Activated CD4-positive, alpha-beta T cell treated with anti-CD3 and anti-CD28 coated beads for 36 hours (primary cell): ENCODE results near the gene CRACR2B. TPM values are rescaled to one million over a fixed set of nuclear protein-coding genes. Genes with fewer than 3 reads are reported as not detected.

ENCODE experiments used
- ATAC-seq: fragments of 200-7000 bp; cut with Tn5 transposase; one replicate; pipeline ENCODE4 v1.10.0; 2021; ENCODE audit warnings: mild to moderate bottlenecking, moderate library complexity
- CTCF ChIA-PET: fragments of 350-600 bp; sonication (Branson Sonifier 250); formaldehyde crosslinking; loops from one replicate; lab custom pipeline; 2021; ENCODE audit warnings: antibody characterized with exemption; lab: Charles Lee
- POLR2A ChIA-PET: fragments of 350-600 bp; sonication (Branson Sonifier 250); formaldehyde crosslinking; loops from one replicate; lab custom pipeline; 2021; ENCODE audit warnings: antibody characterized with exemption, inconsistent platforms; lab: Charles Lee
- DNase-seq: peaks from one replicate; pipeline ENCODE4 v3.0.0-alpha.2; 2020
- H3K27ac Mint-ChIP-seq: one replicate; pipeline ENCODE4 v1.8.0; 2021; ENCODE audit warnings: mixed read lengths
- H3K27me3 Mint-ChIP-seq: one replicate; pipeline ENCODE4 v1.8.0; 2021; ENCODE audit warnings: mixed read lengths
- H3K36me3 Mint-ChIP-seq: one replicate; pipeline ENCODE4 v1.8.0; 2021; ENCODE audit warnings: low read depth, mixed read lengths
- H3K4me1 Mint-ChIP-seq: one replicate; pipeline ENCODE4 v1.8.0; 2021; ENCODE audit warnings: mixed read lengths
- H3K4me3 Mint-ChIP-seq: one replicate; pipeline ENCODE4 v1.8.0; 2021; ENCODE audit warnings: mild to moderate bottlenecking, moderate library complexity, mixed read lengths
- H3K9me3 Mint-ChIP-seq: one replicate; pipeline ENCODE4 v1.8.0; 2021; ENCODE audit warnings: low read depth, mixed read lengths
- intact Hi-C, 2 experiments: fragments of 100-400 bp; cut with DNase I in 1 of 2; cut with micrococcal nuclease in 1 of 2; formaldehyde crosslinking; loops; one replicate each; pipeline versions ENCODE4 v1.14.2 to v1.15.1; 2022 to 2024; cut with DNase I, micrococcal nuclease
- total RNA-seq, 2 experiments: library from RNA; stranded (reverse); gene quantifications; one replicate each; pipeline ENCODE4 v1.2.3, GENCODE V29; 2021

The CRACR2B gene
- total RNA-seq, 2 experiments from 2014 or later: 0.33 to 0.50 TPM

DNA sequence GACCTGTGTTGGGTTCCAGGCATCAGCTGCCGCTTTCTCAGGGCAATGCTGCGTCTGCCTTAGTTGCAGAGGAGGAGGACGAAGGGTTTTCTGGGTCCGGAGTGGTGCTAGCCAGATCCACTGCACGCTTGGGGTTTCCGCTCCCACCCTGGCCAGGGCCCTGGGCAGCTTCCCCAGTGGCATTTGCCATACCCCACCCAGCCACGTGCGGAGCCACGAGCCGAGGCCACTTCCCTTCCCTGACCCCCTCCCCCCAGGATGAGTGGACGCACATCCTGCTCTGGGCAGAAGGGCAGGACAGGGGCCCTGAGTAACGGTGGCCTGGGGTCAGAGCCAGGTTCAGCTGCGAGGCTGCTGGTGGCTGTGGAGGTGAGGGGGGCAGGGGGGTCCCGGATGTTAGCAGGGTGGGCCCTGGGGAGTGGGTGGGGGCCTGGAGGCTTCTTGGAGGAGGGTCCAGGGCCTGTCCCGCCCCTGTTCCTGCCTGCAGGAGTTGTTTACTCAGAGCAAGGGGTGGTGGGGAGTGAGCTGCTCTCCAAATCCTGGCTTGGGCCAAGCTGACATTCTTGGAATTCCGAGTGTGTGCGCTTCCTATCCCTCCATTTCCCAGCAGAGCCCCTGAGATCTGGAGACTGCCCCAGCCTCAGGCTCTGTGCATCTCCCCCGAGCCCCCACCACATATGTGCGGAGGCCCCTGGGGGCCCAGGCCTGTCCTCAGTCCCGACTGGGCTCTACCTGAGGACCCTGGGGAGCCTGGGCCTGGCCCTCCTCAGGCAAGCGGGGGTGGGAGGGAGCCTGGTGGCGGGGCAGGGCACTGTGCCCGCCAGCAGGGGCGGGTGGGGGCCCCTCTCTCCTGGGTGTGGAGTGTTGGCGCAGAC, 16.3 kb downstream of the CRACR2B start:
- ChIA-PET CTCF (interaction anchor here (1.2 kb wide), 1 partner anchor 19 kb away, joined by 3 read pairs; no protein-coding TSS in a partner anchor), POLR2A (no interaction called here)
- Mint-ChIP-seq H3K36me3 (peaks cover 7% of the 10 kb centered on the region), H3K27me3 (peaks cover 4% of the 10 kb centered on the region), H3K9me3 (no peaks in the 10 kb centered on the region), H3K4me1 (peaks cover 27% of the 10 kb centered on the region), H3K27ac (no peak overlapping the region), H3K4me3 (peak overlapping the region; percentile 65)
- DNase-seq (peak; percentile 36), ATAC-seq (no peak)
- intact Hi-C loops: loop anchor here (2.0 to 10.0 kb wide), 4 partner anchors 35 to 921 kb away; partner anchors contain the start of genes BRSK2 (in 1 of the 2), CTSD (in 1 of the 2) and RPLP2 (in 1 of the 2)

- H3K4me3 Mint-ChIP-seq: no peak overlapping the region
- H3K27me3 Mint-ChIP-seq: peaks cover 4% of the 10 kb centered on the region
- intact Hi-C loops: loop anchor here (5.0 to 10.0 kb wide), 5 partner anchors 67 to 920 kb away; partner anchors contain the start of genes BRSK2 (in 1 of the 2), CHID1 (in 1 of the 2) and CTSD (in 1 of the 2)
Measured at GRCh38 chr11:844693-845644, 17.2 kb downstream of the CRACR2B start.

GRCh38 chr11:845872-846495, 18.3 kb downstream of the CRACR2B start:
- CTCF ChIA-PET: interaction anchor here (0.7 kb wide), 1 partner anchor 79 kb away, joined by 3 read pairs; no protein-coding TSS in a partner anchor
- POLR2A ChIA-PET: no interaction called here
- Mint-ChIP-seq H3K36me3 (no peaks in the 10 kb centered on the region), H3K4me3 (no peak overlapping the region), H3K27me3 (peaks cover 4% of the 10 kb centered on the region), H3K4me1 (peaks cover 20% of the 10 kb centered on the region), H3K27ac (no peak overlapping the region), H3K9me3 (no peaks in the 10 kb centered on the region)
- intact Hi-C loops: loop anchor here (5.0 to 10.0 kb wide), 5 partner anchors 66 to 919 kb away; partner anchors contain the start of genes BRSK2 (in 1 of the 2), CHID1 (in 1 of the 2) and CTSD (in 1 of the 2)
- no peak for ATAC-seq
- no peak for DNase-seq

More at GRCh38 chr11:844693-845644, 17.2 kb downstream of the CRACR2B start:
- DNase-seq (peak; percentile 49), ATAC-seq (no peak)
- peaks cover 6% of the 10 kb centered on the region for H3K36me3 Mint-ChIP-seq
- H3K9me3 Mint-ChIP-seq: no peaks in the 10 kb centered on the region
- H3K27ac Mint-ChIP-seq: no peak overlapping the region
- CTCF ChIA-PET: interaction anchor here (0.7 kb wide), 1 partner anchor 80 kb away, joined by 3 read pairs; no protein-coding TSS in a partner anchor
- POLR2A ChIA-PET: no interaction called here
- H3K4me1 Mint-ChIP-seq: peaks cover 30% of the 10 kb centered on the region

GRCh38 chr11:846496-847098, 18.9 kb downstream of the CRACR2B start:
- POLR2A ChIA-PET: no interaction called here
- ATAC-seq: no peak
- Mint-ChIP-seq H3K4me3 (no peak overlapping the region), H3K27me3 (peaks cover 4% of the 10 kb centered on the region), H3K9me3 (no peaks in the 10 kb centered on the region), H3K36me3 (no peaks in the 10 kb centered on the region), H3K27ac (no peak overlapping the region), H3K4me1 (peaks cover 15% of the 10 kb centered on the region)
- intact Hi-C loops: loop anchor here (5.0 to 10.0 kb wide), 5 partner anchors 66 to 918 kb away; partner anchors contain the start of genes BRSK2 (in 1 of the 2), CHID1 (in 1 of the 2) and CTSD (in 1 of the 2)
- no peak for DNase-seq
- CTCF ChIA-PET: interaction anchor here (0.6 kb wide), 1 partner anchor 102 kb away, joined by 3 read pairs; no protein-coding TSS in a partner anchor

GRCh38 chr11:847876-848275, 20.2 kb downstream of the CRACR2B start:
- Mint-ChIP-seq H3K9me3 (no peaks in the 10 kb centered on the region), H3K27me3 (peaks cover 4% of the 10 kb centered on the region), H3K4me3 (no peak overlapping the region), H3K4me1 (peaks cover 15% of the 10 kb centered on the region), H3K27ac (no peak overlapping the region), H3K36me3 (no peaks in the 10 kb centered on the region)
- POLR2A ChIA-PET: no interaction called here
- intact Hi-C loops: loop anchor here (1.0 to 10.0 kb wide), 7 partner anchors 62 to 917 kb away; partner anchors contain the start of genes CHID1 (in 2 of the 2), BRSK2 (in 1 of the 2) and CTSD (in 1 of the 2)
- CTCF ChIA-PET: interaction anchor here (0.6 to 2.0 kb wide), 8 partner anchors 8 to 218 kb away, joined by 3 to 8 read pairs (median 4); partner anchors contain the start of genes CD151 and PNPLA2
- ATAC-seq: no peak
- no peak for DNase-seq

- Mint-ChIP-seq H3K27me3 (peaks cover 2% of the 10 kb centered on the region), H3K4me1 (peaks cover 13% of the 10 kb centered on the region), H3K4me3 (peak overlapping the region; percentile 62), H3K27ac (no peak overlapping the region), H3K9me3 (no peaks in the 10 kb centered on the region), H3K36me3 (no peaks in the 10 kb centered on the region)
- ATAC-seq (peak; percentile 68), DNase-seq (peak; percentile 81)
- intact Hi-C loops: loop anchor here (1.0 to 10.0 kb wide), 7 partner anchors 62 to 916 kb away; partner anchors contain the start of genes CHID1 (in 2 of the 2), BRSK2 (in 1 of the 2) and CTSD (in 1 of the 2)
- POLR2A ChIA-PET: no interaction called here
- CTCF ChIA-PET: interaction anchor here (0.7 to 2.0 kb wide), 8 partner anchors 8 to 206 kb away, joined by 3 to 8 read pairs (median 4); partner anchors contain the start of genes CD151 and PNPLA2
Measured at GRCh38 chr11:848380-848931, 20.7 kb downstream of the CRACR2B start.

DNA sequence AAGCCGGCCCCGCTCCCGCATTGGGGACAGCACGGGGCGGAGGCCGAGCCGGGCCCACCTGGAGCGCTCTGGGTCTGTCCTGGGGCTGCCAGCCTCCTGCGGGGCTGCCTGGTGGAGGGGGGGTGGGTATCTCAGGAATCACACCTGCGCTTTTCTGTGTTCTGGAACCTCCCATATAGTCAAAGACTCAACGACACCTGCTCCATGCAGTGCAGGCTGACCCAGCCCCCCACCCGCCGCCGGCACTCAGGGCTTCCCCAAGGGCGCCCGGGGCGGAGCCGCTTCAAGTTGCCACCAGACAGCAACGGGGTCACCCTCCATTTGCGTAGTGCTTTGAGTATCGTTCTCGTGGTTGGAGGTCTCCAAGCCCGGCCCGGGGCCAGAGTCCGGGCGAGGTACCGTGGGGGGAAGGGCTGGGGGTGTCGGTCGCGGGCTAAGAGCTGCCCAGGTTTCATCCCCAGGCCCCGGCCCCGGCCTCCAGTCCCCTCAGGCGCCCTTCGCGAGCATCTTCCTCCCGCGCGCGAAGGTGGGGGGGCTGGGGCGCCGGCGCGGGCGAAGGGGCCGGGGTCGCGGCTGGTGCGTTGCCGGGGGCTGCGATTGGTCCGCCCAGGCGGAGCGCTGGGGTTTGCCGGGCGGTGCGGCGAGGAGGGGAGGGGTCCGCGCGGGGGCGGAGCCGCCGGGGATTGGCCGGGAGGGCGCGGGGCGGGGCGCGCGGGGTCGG, 21.5 kb downstream of the CRACR2B start:
- ChIA-PET POLR2A (no interaction called here), CTCF (interaction anchor here (0.7 to 2.0 kb wide), 6 partner anchors 12 to 205 kb away, joined by 3 to 8 read pairs (median 3); partner anchors contain the start of genes CD151 and PNPLA2)
- peak; percentile 64 for DNase-seq
- intact Hi-C loops: loop anchor here (5.0 to 10.0 kb wide), 5 partner anchors 63 to 916 kb away; partner anchors contain the start of genes BRSK2 (in 1 of the 2), CHID1 (in 1 of the 2) and CTSD (in 1 of the 2)
- H3K9me3 Mint-ChIP-seq: no peaks in the 10 kb centered on the region
- H3K27ac Mint-ChIP-seq: no peak overlapping the region
- no peaks in the 10 kb centered on the region for H3K36me3 Mint-ChIP-seq
- peaks cover 8% of the 10 kb centered on the region for H3K4me1 Mint-ChIP-seq
- no peaks in the 10 kb centered on the region for H3K27me3 Mint-ChIP-seq
- peak; percentile 30 for ATAC-seq
- H3K4me3 Mint-ChIP-seq: peak overlapping the region; percentile 62

DNA sequence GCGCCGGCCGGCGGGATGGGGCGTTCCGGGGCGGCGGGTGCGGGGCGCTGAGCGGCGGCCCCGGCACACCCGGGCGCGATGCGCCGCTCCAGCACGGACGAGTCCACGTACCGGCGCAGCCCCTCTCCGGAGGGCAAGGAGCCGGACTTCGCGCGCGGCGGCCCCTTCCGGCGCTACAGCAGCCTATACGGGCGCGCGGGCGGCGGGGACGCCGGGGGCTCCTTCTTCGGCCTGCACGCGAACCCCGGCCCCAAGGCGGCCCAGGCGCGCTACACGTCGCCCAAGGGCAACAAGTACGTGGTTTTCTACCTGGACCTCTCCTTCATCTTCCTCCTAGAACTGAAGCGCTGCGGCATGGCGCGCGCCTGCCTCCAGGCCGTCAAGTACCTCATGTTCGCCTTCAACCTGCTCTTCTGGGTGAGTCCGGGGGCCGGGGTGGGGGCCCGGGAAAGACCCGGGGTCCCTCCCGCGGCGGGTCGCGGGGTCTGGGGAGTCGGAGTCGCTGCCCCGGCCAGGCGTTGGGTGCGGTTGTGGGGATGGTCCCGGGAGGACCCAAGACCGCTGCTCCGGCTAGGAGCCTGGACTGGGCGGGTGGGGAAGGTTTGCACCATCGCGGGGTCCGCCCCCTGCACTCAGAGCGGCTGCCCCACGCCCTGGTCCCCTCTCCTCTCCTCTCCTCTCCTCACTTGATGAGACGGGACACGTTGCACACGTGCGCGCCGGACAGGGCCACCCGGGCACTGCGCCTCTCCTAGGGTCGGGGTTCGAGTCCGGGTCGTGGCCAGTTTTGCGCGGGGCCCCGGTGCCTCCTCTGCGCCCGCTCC, 22.4 kb downstream of the CRACR2B start:
- CTCF ChIA-PET: no interaction called here
- intact Hi-C loops: loop anchor here (5.0 to 10.0 kb wide), 5 partner anchors 62 to 915 kb away; partner anchors contain the start of genes BRSK2 (in 1 of the 2), CHID1 (in 1 of the 2) and CTSD (in 1 of the 2)
- Mint-ChIP-seq H3K9me3 (no peaks in the 10 kb centered on the region), H3K27ac (no peak overlapping the region), H3K27me3 (no peaks in the 10 kb centered on the region), H3K4me1 (peaks cover 8% of the 10 kb centered on the region), H3K36me3 (no peaks in the 10 kb centered on the region), H3K4me3 (peak overlapping the region; percentile 30)
- POLR2A ChIA-PET: no interaction called here
- no peak for DNase-seq
- peak; percentile 23 for ATAC-seq
